ENCODE measurements around the gene FTO. TPM values are rescaled to one million over a fixed set of nuclear protein-coding genes. Genes with fewer than 3 reads are reported as not detected.

The FTO gene
- total RNA-seq, 4 donors from 2014 or later = 62.0 to 90.1 (median 75.1) TPM

DNA sequence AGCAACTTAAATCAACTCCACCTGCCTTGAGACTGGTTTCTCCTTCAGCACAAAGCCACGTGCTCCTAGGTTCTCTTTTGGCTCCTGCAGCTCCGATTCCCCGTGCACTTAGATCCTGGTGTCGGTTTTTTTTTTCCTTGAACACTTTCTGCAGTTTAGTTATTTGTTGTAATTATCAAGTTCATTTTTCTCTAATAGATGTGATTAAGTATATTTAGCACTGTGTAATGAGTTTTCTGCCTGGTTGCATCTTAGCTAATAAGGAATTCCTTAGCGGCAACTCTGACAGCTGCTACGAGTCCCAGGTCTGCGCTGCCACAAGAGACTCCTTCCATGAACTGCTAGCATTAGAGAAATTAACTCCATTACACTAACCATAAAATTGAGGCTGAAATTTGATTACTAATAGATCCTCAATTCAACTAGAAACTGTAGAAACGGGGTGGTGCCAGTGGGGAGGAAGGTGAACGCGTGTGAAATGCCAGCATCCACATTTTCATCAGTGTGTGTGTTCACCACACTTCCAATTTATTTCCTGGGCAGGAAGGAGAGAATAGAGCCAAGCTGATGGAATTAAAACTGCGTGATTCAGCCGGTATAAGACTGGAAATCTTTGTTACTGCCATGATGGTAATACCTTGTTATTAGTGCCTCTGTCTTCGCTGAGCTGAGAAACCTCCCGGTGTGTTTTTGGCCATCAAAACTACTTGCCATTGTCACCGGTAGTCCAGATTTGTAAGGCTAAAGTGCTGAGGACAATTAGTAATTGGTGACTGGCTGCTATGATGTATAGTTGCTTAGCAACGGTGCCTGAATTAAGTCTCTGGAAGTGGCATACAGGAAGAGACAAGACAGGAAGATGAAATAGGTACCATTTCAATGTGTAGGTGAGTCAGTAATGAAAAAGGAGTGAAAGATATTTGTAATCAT lies 350.2 kb downstream of the FTO start:
- H3K27ac ChIP-seq = no peak overlapping the region
- H3K4me1 ChIP-seq = no peaks in the 10 kb centered on the region
- ATAC-seq (no peak), DNase-seq (no peak)
- no peaks in the 10 kb centered on the region for H3K9me3 ChIP-seq
- H3K36me3 ChIP-seq = no peaks in the 10 kb centered on the region
- TF ChIP-seq POLR2A (IDR thresholded peaks at IDR 0.05) = no peak
- TF ChIP-seq, protein P1, sequence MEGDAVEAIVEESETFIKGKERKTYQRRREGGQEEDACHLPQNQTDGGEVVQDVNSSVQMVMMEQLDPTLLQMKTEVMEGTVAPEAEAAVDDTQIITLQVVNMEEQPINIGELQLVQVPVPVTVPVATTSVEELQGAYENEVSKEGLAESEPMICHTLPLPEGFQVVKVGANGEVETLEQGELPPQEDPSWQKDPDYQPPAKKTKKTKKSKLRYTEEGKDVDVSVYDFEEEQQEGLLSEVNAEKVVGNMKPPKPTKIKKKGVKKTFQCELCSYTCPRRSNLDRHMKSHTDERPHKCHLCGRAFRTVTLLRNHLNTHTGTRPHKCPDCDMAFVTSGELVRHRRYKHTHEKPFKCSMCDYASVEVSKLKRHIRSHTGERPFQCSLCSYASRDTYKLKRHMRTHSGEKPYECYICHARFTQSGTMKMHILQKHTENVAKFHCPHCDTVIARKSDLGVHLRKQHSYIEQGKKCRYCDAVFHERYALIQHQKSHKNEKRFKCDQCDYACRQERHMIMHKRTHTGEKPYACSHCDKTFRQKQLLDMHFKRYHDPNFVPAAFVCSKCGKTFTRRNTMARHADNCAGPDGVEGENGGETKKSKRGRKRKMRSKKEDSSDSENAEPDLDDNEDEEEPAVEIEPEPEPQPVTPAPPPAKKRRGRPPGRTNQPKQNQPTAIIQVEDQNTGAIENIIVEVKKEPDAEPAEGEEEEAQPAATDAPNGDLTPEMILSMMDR (IDR thresholded peaks at IDR 0.05 in 4 of 5, conservative IDR thresholded peaks at IDR 0.05 in 1 of 5) = no peak
- in situ Hi-C loops (cut with MboI; ENCODE audit: low sequenced_read_pairs in 4 of 4) (no loop called here), intact Hi-C loops (cut with DNase I; ENCODE audit: low total_unique reads) (no loop called here)
- no peaks in the 10 kb centered on the region for H3K27me3 ChIP-seq
- H3K4me3 ChIP-seq = no peak overlapping the region

DNA sequence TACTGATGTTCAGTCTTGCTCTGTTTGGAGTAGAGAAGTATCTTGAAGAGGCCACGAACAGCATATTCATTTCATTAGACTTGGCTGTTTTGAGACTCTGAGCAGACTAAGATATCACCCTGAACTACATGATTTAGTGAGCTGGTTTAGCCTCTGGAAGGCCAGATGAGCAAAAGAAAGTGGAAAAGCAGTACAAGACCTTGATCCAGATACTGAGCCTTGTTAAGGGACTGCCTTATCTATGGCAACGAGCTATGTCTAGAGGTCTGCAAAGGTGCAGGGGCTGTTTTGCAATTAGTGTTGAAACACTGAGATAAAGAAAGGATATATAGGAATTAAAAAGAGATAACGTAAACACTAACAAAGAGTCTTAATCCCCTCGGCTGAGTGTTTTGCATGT lies 351.2 kb downstream of the FTO start:
- in situ Hi-C loops (cut with MboI; ENCODE audit: low sequenced_read_pairs in 4 of 4) = no loop called here
- intact Hi-C loops (cut with DNase I; ENCODE audit: low total_unique reads) = no loop called here

DNA sequence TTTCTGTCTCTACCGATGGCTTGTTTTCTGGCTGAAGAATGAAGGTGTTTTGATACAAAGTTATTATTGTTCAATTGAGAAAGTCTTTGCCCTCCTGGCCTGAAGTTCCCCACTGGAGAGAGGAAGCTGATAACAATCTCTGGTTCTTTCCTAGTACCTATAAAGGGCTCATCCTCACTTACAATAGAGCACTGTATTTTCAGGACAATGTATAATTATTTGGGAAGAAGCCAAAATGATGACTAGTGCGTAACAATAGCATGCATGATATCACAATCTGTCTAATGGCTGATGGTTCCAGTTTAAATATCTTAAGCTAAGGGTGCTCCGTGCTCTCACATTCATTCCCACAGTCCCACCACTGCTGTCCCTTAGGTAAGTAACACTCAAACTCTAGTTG lies 351.9 kb downstream of the FTO start:
- no peak for DNase-seq
- in situ Hi-C loops (cut with MboI; ENCODE audit: low sequenced_read_pairs in 4 of 4) = no loop called here
- H3K36me3 ChIP-seq = no peaks in the 10 kb centered on the region
- TF ChIP-seq, protein P1 (IDR thresholded peaks at IDR 0.05 in 4 of 5, conservative IDR thresholded peaks at IDR 0.05 in 1 of 5) = no peak
- no peak for TF ChIP-seq POLR2A (IDR thresholded peaks at IDR 0.05)
- H3K4me1 ChIP-seq = no peaks in the 10 kb centered on the region
- no peaks in the 10 kb centered on the region for H3K27me3 ChIP-seq
- no peak overlapping the region for H3K27ac ChIP-seq
- intact Hi-C loops (cut with DNase I; ENCODE audit: low total_unique reads) = no loop called here
- no peak for ATAC-seq
- no peak overlapping the region for H3K4me3 ChIP-seq
- H3K9me3 ChIP-seq = no peaks in the 10 kb centered on the region

More for the DNA sequence above, 351.2 kb downstream of the FTO start:
- ATAC-seq (no peak), DNase-seq (no peak)
- H3K4me1 ChIP-seq = no peaks in the 10 kb centered on the region
- no peak overlapping the region for H3K4me3 ChIP-seq
- no peaks in the 10 kb centered on the region for H3K27me3 ChIP-seq
- no peak overlapping the region for H3K27ac ChIP-seq
- TF ChIP-seq POLR2A (IDR thresholded peaks at IDR 0.05) = no peak
- TF ChIP-seq, protein P1 (IDR thresholded peaks at IDR 0.05 in 4 of 5, conservative IDR thresholded peaks at IDR 0.05 in 1 of 5) = no peak
- no peaks in the 10 kb centered on the region for H3K9me3 ChIP-seq
- no peaks in the 10 kb centered on the region for H3K36me3 ChIP-seq

DNA sequence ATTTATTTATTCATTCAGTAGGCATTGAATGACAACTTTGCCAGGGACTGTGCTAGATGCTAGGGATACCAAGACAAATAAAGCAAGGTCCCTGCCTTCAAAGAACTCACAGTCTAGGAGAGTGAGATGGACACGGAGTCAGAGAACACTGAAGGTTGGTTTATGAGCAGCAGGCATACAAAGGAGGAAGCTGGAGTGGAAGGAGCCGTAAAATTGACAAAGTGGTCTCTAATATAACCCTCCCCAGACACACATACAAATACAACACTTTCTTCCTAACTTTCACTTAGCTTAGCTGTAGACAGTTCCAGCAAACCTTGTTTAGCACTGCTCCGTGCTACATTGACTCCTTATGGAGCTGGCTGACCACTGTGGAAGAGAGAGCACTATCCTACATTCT lies 353.0 kb downstream of the FTO start:
- DNase-seq (no peak), ATAC-seq (no peak)
- Histone ChIP-seq H3K36me3 (no peaks in the 10 kb centered on the region), H3K4me3 (no peak overlapping the region), H3K27me3 (no peaks in the 10 kb centered on the region), H3K4me1 (no peaks in the 10 kb centered on the region), H3K9me3 (no peaks in the 10 kb centered on the region), H3K27ac (no peak overlapping the region)
- intact Hi-C loops (cut with DNase I; ENCODE audit: low total_unique reads) = no loop called here
- in situ Hi-C loops (cut with MboI; ENCODE audit: low sequenced_read_pairs in 4 of 4) = no loop called here
- no peak for TF ChIP-seq POLR2A (IDR thresholded peaks at IDR 0.05)
- TF ChIP-seq, protein P1 (IDR thresholded peaks at IDR 0.05 in 4 of 5, conservative IDR thresholded peaks at IDR 0.05 in 1 of 5) = no peak

Measured in gastrocnemius medialis (tissue), 4 donors.